ENCODE results near the gene CFD. TPM values are rescaled to one million over a fixed set of nuclear protein-coding genes. Genes with fewer than 3 reads are reported as not detected.
"Not testable (repeated sequence)": the region's sequence is repeated elsewhere in the genome, so short reads cannot be mapped to it uniquely, and the experiment has no call there.

The CFD gene
- total RNA-seq, 2 experiments from 2014 or later, result 0.60 to 1.4 TPM

GRCh38 chr19:876780-877314 is 17.4 kb downstream of the CFD start:
- POLR2A ChIA-PET, result no interaction called here
- no peak overlapping the region for H3K27ac Mint-ChIP-seq
- DNase-seq (no peak), ATAC-seq (no peak)
- H3K27me3 Mint-ChIP-seq, result no peaks in the 10 kb centered on the region
- H3K4me1 Mint-ChIP-seq (ENCODE audit: low read depth), result peaks cover 8% of the 10 kb centered on the region
- intact Hi-C loops (cut with micrococcal nuclease), result no loop called here
- CTCF ChIA-PET, result no interaction called here
- no peaks in the 10 kb centered on the region for H3K9me3 Mint-ChIP-seq
- no peak for TF ChIP-seq CTCF (IDR thresholded peaks at IDR 0.05)
- peaks cover 3% of the 10 kb centered on the region for H3K36me3 Mint-ChIP-seq (ENCODE audit: low read depth)
- no peak overlapping the region for H3K4me3 Mint-ChIP-seq

GRCh38 chr19:877992-878660 is 18.7 kb downstream of the CFD start:
- DNase-seq; H3K4me1 Mint-ChIP-seq (ENCODE audit: low read depth); intact Hi-C loops (cut with micrococcal nuclease): not testable (repeated sequence)

GRCh38 chr19:878751-879561 is 19.5 kb downstream of the CFD start:
- H3K27me3 Mint-ChIP-seq; H3K36me3 Mint-ChIP-seq (ENCODE audit: low read depth); H3K27ac Mint-ChIP-seq; intact Hi-C loops (cut with micrococcal nuclease); H3K4me1 Mint-ChIP-seq (ENCODE audit: low read depth); DNase-seq; POLR2A ChIA-PET; H3K9me3 Mint-ChIP-seq; ATAC-seq; H3K4me3 Mint-ChIP-seq: not testable (repeated sequence)
- CTCF ChIA-PET, result interaction anchor here (0.6 to 1.6 kb wide), 4 partner anchors 15 to 254 kb away, joined by 3 to 6 read pairs (median 3); no protein-coding TSS in a partner anchor

More at GRCh38 chr19:877992-878660, 18.7 kb downstream of the CFD start:
- H3K27ac Mint-ChIP-seq; POLR2A ChIA-PET; H3K36me3 Mint-ChIP-seq (ENCODE audit: low read depth); ATAC-seq; H3K9me3 Mint-ChIP-seq; H3K27me3 Mint-ChIP-seq; H3K4me3 Mint-ChIP-seq: not testable (repeated sequence)
- CTCF ChIA-PET, result interaction anchor here (1.0 to 1.6 kb wide), 3 partner anchors 15 to 104 kb away, joined by 3 to 6 read pairs (median 3); no protein-coding TSS in a partner anchor

GRCh38 chr19:879711-880438 is 20.4 kb downstream of the CFD start:
- Mint-ChIP-seq H3K27me3 (no peaks in the 10 kb centered on the region), H3K27ac (no peak overlapping the region), H3K4me3 (no peak overlapping the region), H3K36me3 (ENCODE audit: low read depth) (peaks cover 2% of the 10 kb centered on the region), H3K9me3 (no peaks in the 10 kb centered on the region), H3K4me1 (ENCODE audit: low read depth) (no peaks in the 10 kb centered on the region)
- no peak for DNase-seq
- no peak for ATAC-seq
- no peak for TF ChIP-seq CTCF (IDR thresholded peaks at IDR 0.05)
- ChIA-PET CTCF (interaction anchor here (1.6 kb wide), 1 partner anchor 102 kb away, joined by 3 read pairs; no protein-coding TSS in a partner anchor), POLR2A (no interaction called here)
- intact Hi-C loops (cut with micrococcal nuclease), result no loop called here

GRCh38 chr19:881385-882071 is 22.1 kb downstream of the CFD start:
- TF ChIP-seq CTCF (IDR thresholded peaks at IDR 0.05), result no peak
- Mint-ChIP-seq H3K4me3 (no peak overlapping the region), H3K4me1 (ENCODE audit: low read depth) (no peaks in the 10 kb centered on the region), H3K36me3 (ENCODE audit: low read depth) (peaks cover 2% of the 10 kb centered on the region), H3K9me3 (no peaks in the 10 kb centered on the region), H3K27ac (no peak overlapping the region), H3K27me3 (no peaks in the 10 kb centered on the region)
- POLR2A ChIA-PET, result no interaction called here
- ATAC-seq (no peak), DNase-seq (no peak)
- intact Hi-C loops (cut with micrococcal nuclease), result no loop called here
- CTCF ChIA-PET, result no interaction called here

Data from activated CD8-positive, alpha-beta T cell treated with anti-CD3 and anti-CD28 coated beads for 36 hours (primary cell).